GM19239 (cell line): ENCODE data around the gene ASTN2.
"Not testable (repeated sequence)": the region's sequence is repeated elsewhere in the genome, so short reads cannot be mapped to it uniquely, and the experiment has no call there.

Experiments used
- DNase-seq: peaks from one replicate; pipeline ENCODE4 v3.0.0; 2011; ENCODE audit warnings: low spot score; ENCODE audit not compliant: insufficient read length
- FAIRE-seq: peaks from 2 replicates; lab custom pipeline; 2011; peaks lifted over from hg19 to GRCh38; lab: Jason Lieb, UNC

ASTN2 gene

DNA sequence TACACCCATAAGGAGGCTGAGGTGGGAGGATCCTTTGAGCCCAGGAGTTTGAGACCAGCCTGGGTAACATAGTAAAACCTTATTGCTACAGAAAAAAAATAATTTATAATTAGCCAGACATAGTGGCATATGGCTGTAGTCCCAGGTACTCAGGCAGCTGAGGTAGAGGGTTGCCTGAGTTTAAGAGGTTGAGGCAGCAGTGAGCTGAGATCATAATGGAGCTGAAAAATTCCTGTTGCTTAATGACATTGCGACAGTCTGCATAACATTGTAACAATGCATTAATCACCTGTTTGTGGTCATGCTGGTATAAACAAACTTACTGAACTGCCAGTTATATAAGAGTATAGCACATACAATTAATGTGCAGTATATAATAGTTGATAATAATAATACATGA lies 513.6 kb downstream of the ASTN2 start:
- no peak for DNase-seq

DNA sequence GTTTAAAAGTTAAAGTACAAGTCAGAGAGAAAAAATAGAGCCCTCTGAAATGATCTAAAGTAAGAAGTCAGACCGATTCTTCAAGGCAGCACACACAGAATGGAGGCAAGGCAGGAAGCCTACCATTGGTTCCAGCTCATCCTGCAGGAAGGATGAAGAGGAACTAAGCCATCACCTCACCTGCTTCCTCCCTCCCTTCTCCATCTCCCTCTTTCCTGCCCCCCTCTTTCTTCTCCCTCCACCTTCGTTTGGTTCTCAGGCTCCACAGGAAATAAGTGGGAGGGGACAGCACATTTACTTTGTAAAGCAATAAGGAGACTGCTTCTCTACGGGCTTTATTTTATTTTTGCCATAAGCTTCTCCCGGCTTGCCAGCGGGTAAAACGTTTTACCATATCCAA lies 514.3 kb downstream of the ASTN2 start:
- no peak for FAIRE-seq
- DNase-seq = no peak

More for the DNA sequence above, 513.6 kb downstream of the ASTN2 start:
- FAIRE-seq = no peak

DNA sequence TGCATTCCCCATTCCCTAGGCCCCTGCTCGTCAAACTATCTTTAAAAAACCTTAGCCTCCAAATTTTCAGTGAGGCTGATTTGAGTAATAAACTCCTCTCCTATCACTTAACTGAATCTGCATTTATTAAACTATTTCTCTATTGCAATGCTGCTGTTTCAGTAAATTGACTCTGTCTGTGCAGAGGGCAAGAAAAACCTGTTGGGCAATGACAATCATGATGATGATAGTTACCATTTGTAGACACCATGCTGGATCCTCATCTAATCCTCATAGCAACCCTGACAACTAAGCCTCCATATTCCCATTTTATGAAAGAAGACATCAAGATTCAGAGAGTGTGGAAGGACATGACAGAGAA lies 514.9 kb downstream of the ASTN2 start:
- DNase-seq (no peak), FAIRE-seq (no peak)

DNA sequence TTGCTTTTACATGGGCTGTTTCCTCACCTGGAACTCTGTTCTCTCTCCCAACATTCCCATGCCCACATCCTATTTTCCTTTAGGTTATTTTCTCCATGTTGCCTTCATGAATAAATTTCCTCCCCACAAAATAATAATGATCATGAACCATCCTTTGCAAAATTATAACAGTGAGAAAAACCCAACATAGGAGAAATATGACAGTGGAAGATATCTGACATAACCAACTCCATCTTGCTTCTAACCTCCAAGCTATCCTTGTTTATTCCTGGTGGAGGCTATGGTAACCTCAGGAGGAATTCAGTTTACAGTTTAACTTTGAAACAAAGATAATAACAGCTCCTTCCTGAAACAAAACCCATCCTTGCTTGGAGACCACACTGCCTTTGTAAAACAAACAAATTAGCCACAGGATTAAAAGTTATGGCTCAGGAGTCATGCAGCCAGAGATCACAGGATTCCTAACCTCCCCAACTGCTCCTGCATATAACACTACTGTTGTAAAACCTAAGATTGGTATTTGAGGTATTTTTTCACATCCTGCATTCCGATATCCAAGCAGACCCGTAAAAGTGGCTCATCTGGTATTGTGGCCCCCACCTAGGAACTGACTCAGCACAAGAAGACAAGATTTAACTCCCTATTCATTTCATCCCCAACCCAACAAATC lies 515.4 kb downstream of the ASTN2 start:
- no peak for DNase-seq
- no peak for FAIRE-seq

DNA sequence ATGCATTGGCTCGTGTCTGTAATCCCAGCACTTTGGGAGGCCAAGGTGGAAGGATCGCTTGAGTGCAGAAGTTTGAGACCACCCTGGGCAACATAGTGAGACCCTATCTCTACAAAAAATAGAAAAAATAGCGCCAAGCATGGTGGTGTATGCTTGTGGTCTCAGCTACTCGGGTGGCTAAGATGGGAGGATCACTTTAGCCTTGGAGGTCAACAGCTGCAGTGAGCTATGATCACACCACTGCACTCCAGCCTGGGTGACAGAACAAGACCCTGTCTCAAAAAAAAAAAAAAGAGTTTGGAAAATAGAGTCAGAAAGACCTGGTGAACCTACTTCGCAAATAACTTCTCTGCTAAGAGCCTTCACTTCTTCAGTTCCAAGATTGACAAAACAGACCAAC lies 516.7 kb downstream of the ASTN2 start:
- FAIRE-seq, DNase-seq: not testable (repeated sequence)

DNA sequence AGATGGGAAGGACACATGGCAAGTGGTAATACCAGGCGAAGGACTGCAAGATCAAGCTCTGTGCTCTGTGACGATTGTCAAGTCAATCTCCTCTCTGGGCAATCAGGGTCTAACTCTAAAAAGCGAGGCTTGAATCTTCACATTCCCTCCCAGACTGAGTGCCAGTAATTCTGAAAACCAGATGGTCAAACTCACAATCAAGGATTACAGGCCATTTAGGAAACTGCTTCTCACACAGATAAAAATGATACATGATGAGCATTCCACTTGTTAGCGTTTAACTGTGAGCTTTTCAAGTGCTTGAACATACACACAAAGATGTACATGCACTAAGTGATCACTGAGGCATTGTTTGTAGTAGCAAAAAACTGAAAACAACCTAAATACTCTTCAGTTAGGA lies 517.7 kb downstream of the ASTN2 start:
- FAIRE-seq (no peak), DNase-seq (no peak)

DNA sequence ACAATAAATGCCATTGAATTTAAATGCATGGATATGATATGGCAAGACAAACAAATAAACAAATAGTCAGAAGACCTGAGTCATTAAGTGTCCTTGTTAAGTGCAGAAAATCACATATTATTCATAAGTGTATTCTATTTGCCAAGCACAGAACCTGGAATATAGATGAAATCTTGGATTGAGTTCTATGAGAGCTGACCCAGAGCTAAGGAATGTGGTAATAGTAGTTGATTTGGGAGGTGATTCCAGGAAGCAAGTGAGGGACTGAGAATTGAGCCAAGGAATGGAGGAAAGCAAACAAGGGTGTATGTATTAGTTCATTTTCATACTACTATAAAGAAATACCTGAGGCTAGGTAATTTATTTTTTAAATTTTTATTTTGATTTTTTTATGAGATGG lies 518.9 kb downstream of the ASTN2 start:
- FAIRE-seq (no peak), DNase-seq (no peak)

DNA sequence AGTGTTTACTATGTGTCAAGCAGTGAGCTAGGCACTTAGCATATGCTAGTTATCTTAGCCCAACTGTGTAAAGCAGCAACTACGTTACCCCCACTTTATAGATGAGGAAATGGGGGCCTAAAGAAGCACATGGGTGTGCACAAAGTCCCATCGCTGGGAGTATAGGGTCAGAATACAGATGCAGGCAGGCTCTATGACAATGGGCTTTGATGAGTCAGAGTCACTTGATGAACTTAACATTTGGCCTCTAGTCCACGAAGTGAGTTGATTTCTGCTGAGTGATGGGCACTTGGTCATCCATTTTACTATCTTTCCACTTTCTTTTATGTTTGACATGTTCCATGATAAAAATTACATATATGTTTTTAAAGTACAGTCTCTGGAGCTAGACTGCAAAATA lies 523.4 kb downstream of the ASTN2 start:
- DNase-seq (no peak), FAIRE-seq (no peak)

DNA sequence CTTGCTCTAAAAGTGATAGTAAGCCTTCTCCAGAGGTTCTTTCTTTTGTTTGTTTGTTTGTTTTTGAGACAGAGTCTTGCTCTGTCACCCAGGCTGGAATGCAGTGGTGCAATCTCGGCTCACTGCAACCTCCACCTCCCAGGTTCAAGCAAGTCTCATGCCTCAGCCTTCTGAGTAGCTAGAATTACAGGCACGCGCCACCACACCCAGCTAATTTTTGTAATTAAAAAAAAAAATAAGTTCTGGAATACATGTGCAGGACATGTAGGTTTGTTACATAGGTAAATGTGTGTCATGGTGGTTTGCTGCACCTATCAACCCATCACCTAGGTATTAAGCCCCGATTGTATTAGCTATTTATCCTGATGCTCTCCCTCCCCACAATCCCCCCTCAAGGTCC lies 526.4 kb downstream of the ASTN2 start:
- not testable (repeated sequence) for DNase-seq, FAIRE-seq

DNA sequence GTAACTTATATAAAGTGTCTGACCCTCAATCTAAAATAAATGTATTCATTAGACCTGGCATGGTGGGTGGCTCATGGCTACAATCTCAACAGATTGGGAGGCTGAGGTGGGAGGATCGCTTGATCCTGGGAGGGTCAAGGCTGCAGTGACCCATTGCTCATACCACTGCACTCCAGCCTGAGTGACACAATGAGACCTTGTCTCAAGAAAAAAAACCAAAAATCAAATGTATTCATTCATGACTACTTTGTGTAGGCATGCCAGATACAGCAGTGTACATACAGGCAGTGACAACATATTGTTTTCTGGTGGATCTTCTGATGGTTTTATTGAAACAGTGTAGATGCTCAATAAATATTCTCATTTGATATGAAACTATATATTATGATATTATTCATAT lies 526.8 kb downstream of the ASTN2 start:
- FAIRE-seq = no peak

DNA sequence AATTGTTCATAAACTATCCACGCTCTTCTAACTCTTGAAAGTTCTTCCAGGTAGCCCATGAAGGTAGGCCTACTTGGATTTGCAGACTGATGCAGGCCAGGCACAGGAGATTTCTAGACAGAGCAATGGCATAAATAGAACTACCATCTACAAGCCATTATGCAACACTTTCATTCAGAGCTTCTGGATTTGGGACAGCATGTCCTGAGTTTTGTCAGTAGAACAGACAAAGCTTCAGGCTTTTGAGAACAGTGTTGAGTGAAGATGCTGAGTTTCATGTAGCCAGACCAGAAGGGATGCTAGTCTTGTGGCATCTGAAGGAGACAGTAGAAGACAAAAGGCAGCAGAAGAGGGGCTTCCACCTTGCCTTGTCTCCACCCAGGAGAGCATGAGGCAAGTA lies 531.2 kb downstream of the ASTN2 start:
- no peak for FAIRE-seq
- no peak for DNase-seq

More for the DNA sequence above, 526.8 kb downstream of the ASTN2 start:
- no peak for DNase-seq

DNA sequence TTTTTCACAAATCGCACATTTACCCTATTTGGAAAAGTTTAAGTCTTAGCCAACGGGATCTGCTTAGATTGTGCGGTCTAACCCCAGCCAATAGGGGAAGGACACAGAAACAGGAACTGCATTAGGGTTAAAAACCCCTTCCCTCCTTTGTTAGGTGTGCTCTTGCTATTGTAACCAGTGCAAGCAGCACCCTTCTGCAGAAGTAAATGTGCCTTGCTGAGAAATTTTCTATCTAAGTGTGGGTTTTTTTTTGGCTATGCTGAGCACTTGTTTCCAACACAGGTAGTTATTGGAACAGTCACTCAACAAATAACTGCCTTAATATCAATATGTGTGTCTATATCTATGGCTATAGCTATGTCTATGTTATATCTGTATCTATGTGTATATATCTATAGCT lies 537.8 kb downstream of the ASTN2 start:
- DNase-seq (no peak), FAIRE-seq (no peak)

DNA sequence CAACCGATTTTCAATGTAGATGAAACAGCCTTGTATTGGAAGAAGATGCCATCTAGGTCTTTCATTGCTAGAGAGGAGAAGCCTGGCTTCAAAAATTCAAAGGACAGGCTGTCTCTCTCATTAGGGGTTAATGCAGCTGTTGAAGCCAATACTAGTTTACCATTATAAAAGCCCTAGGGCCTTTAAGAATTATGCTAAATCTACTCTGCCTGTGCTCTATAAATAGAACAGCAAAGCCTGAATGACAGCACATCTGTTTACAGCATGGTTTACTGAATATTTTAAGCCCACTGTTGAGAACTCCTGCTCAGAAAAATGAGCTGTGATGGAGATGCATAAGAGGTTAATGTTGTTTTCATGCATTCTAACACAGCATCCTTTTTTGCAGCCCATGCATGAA lies 539.3 kb downstream of the ASTN2 start:
- no peak for DNase-seq

DNA sequence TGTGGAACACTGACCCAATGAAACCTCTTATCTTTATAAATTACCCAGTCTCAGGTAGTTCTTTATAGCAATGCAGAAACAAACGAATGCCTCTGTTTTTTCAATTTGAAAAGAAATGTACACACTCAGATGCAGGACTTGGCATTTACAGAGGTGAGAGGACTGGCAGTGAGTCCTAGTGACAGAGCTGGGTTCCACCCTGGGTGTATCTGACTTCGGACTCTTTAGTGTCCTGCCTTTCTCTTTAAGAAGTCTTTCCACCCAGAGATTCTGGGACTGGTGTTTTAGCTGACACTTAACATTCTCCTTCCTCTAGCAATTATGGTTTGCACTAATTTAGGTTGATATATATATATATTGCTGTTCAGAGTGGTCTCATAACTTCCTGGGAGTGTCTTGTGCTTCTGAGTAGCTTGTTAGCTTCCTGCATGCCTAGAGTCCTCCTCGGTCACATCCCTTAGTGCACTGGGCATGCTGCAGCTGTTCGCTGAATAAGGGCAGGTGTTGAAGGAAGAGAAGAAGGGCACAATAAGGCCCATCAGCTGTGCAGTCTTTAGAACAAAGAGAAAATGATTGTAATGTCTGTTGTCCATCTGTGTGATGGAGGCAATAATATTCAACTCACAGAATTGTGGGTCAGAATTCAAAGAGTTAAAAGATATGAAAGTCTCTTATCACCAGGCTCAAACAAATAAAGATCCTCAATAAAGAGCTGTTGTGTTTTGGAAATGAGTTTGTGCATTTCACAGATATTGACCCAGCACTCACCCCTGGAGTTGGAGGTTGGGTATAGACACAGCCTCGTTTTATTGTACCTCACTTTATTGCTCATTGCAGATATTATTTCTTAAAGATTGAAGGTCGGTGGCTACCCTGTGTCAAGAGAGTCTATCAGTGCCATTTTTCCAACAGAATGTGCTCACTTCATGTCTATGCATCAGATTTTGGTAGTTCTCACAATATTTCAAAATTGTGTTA lies 540.6 kb downstream of the ASTN2 start:
- FAIRE-seq (no peak), DNase-seq (no peak)

More for the DNA sequence above, 539.3 kb downstream of the ASTN2 start:
- no peak for FAIRE-seq

DNA sequence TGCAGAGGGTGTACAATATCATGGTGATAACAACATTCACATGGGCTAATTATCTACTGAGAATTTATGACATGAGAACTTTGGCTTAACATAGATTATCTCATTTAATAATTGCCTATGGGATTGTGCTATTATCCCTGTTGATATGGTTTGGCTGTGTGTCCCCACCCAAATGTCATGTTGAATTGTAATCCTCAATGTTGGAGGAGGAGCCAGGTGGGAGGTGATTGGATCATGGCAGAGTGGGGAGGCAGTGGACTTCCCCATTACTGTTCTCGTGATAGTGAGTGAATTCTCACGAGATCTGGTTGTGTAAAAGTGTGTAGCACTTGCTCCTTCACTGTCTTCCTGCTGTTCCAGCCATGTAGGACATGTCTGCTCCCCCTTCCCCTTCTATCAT lies 541.4 kb downstream of the ASTN2 start:
- FAIRE-seq (no peak), DNase-seq (no peak)

DNA sequence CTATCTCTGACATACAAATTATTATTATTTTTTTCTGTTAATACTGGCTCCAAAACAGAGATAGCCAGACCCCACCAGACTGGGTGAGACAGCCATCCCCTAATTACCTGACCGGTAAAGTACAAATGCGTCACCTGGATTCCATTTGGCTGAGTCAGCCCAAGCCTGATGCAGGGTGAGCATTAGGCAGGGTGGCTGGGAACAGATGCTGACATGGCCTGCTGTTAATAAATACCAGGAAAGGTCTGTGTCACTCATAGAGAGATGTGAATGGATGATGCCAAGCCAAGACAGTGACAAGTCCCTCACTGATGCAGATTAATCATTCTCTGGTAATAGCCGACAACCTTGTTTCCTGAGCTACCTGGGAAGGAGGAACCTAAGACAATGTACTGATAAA lies 544.3 kb downstream of the ASTN2 start:
- FAIRE-seq (no peak), DNase-seq (no peak)

DNA sequence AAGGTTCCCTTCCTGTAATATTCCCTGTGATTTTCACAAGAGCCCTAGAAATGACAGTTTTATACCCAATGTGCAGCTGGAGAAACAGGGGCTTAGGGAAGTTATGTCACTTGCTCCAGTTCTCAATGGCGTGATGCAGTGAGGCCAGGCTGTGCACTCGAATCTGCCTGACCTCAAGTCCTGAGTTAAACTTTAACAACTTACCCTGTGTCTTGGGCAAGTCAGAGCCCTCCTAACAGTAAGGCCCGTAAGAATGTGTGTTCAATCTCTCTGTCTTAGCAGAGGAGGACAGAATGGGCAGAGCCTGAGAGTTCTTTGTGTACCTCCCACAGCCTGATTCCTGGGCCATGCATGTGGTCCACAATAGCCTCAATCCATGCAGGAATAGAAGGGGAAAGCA lies 546.7 kb downstream of the ASTN2 start:
- FAIRE-seq (no peak), DNase-seq (no peak)

DNA sequence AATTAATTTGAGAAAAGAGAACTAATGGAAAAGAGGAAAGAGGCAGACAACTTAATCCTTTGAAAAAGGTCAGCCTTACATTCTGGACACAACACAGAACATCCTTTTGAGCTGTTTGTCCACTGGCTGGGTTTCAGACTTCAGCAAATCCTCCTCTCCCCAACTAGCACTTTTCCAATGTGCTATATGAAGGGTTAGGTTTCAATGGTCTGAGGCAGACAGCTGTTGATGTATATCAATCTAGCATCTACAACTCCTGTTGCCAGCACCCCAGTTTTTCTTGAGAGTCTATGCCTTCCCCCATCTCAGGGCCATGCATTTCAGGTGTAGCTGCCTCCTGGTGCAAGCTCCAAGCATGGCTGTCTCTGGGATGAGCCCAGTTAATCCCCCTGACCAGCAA lies 553.5 kb downstream of the ASTN2 start:
- FAIRE-seq = no peak
- DNase-seq = no peak

DNA sequence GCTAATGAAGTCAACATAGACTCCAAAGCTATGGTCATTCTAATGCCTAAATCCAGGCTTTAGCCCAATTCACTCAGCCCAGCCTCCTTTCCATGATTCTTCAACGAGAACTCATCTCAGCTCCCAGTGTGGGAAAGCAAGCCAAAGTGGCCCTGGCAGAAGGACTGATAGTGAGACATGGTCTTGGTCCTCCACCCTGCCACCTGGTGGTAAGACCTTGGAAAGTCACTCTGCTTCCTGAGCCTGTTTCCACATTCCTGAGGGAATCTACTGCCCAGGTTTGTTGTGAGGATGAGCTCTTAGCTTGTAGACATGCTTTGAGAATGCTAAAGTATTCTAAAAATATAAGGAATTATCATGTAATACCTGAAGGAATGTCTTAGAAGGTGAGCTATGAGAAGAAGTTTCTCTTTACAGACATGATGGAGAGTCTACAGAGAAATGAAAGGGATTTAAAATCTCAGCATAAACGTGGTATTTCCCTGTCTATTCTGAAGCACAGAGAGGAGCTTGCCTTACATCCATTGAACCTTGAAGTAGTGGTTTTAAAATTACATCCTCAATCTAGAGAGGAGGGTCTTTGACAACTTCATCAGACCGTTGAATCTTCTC lies 554.2 kb downstream of the ASTN2 start:
- FAIRE-seq (peak; percentile 77), DNase-seq (peak; percentile 37)

DNA sequence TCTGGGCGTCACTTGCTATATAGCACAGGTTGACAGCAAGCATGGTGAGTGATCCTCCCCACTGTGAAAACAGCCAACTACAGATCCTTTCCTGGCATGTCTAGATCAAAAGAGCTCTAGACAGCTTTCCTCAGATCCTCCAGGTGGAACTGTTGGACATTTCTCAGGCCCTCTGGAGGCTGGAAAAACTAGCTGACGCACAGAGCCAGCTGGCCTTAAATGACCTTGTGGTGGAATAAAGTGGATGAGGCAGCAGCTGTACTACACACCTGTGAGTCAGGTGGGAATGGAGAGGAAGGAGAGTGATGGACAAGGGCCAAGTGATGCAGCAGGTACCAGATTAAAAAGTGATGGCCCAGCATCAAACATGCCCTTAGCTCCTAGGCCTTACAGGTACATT lies 555.1 kb downstream of the ASTN2 start:
- FAIRE-seq (no peak), DNase-seq (no peak)

DNA sequence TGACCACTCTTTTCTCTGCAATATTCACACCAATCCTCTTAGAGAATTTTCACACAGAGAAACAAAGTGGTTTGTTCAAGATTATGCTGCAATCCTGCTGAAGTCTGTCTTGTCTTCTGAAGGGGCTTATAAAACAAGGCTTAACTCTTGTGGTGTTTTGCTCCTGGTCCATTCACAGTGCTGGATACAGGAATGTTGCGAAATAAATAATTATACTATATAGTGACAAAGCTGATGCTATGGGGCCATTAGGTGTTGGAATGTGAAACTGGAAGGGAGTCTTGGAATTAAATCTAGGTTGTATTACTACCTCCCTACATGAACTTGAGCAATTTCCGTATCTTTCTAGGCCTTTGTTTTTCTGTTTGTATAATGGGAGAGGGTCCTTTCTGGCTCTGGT lies 557.5 kb downstream of the ASTN2 start:
- FAIRE-seq (no peak), DNase-seq (no peak)
